K562 (cell line): ENCODE measurements around the gene CRLF1.

ENCODE experiments used
- EP300 ChIP-seq: IDR thresholded peaks from 2 replicates; pipeline ENCODE4 v1.6.1; 2012; ENCODE audit warnings: low read length, improper control_type of control experiment
- RAD21 ChIP-seq, 2 experiments: fragments of 250-450 bp in 1 of 2; fragments of 450-650 bp in 1 of 2; sonication (Bioruptor Pico) in 1 of 2; formaldehyde crosslinking in 1 of 2; IDR thresholded peaks in 1 of 2; conservative IDR thresholded peaks in 1 of 2; 2 replicates each; pipeline versions ENCODE4 v1.4.0 to v1.8.0; 2020 to 2022; ENCODE audit warnings: mild to moderate bottlenecking in 2 of 2, moderate library complexity in 1 of 2
- SREBF2 ChIP-seq: sonication (generic); formaldehyde crosslinking; IDR thresholded peaks from 2 replicates; pipeline ENCODE4 v1.4.0; 2020; ENCODE audit warnings: mild to moderate bottlenecking, missing genetic modification reagents
- SRF ChIP-seq, 2 experiments: fragments of 250-450, 450-650 bp in 1 of 2; sonication (Bioruptor Pico) in 1 of 2; sonication (generic) in 1 of 2; formaldehyde crosslinking; IDR thresholded peaks; 2 replicates each; pipeline versions ENCODE4 v1.5.0 to v1.5.1; 2020 to 2022; ENCODE audit warnings: mild to moderate bottlenecking in 1 of 2, missing genetic modification reagents in 1 of 2
- ZSCAN29 ChIP-seq: fragments of 450-650 bp; IDR thresholded peaks from 2 replicates; pipeline ENCODE4 v1.6.1; 2017

GRCh38 chr19:18605546-18606280 is 886 bp downstream of the CRLF1 start:
- TF ChIP-seq RAD21 (CRISPR knock-in tag; conservative IDR thresholded peaks at IDR 0.05 in 1 of 2, IDR thresholded peaks at IDR 0.05 in 1 of 2) (no peak), SRF (CRISPR knock-in tag; IDR thresholded peaks at IDR 0.05) (no peak), EP300 (no peak), SREBF2 (CRISPR knock-in tag) (no peak), ZSCAN29 (no peak)
